GM23338 (cell line): ENCODE results near the gene PIAS1. TPM values are rescaled to one million over a fixed set of nuclear protein-coding genes. Genes with fewer than 3 reads are reported as not detected.

ENCODE experiments used
- ATAC-seq: fragments of 200-7000 bp; cut with Tn5 transposase; 3 replicates; pipeline ENCODE4 v1.9.1; 2020
- DNase-seq: peaks from one replicate; pipeline ENCODE4 v3.0.0-alpha.2; 2015; ENCODE audit warnings: low spot score
- H2AFZ ChIP-seq: fragments of 200-600 bp; sonication (generic); 2 replicates; pipeline ENCODE4 v1.8.0; 2016; ENCODE audit warnings: antibody characterized with exemption, mild to moderate bottlenecking, moderate library complexity
- H3F3A ChIP-seq: fragments of 200-600 bp; sonication (generic); replicated peaks from 2 replicates; pipeline ENCODE4 v1.8.0; 2017; ENCODE audit warnings: antibody characterized with exemption, mixed run types, low read depth
- H3K27ac ChIP-seq: fragments of 200-600 bp; sonication (generic); 2 replicates; pipeline ENCODE4 v1.6.1; 2016; ENCODE audit warnings: low read depth
- H3K27me3 ChIP-seq: fragments of 200-600 bp; sonication (generic); 2 replicates; pipeline ENCODE4 v1.8.0; 2016; ENCODE audit warnings: mild to moderate bottlenecking, mixed run types, moderate library complexity; ENCODE audit not compliant: insufficient read depth
- H3K36me3 ChIP-seq: fragments of 200-600 bp; sonication (generic); 2 replicates; pipeline ENCODE4 v1.8.0; 2016; ENCODE audit warnings: mild to moderate bottlenecking; ENCODE audit not compliant: insufficient read depth
- H3K4me1 ChIP-seq: fragments of 200-600 bp; sonication (generic); 2 replicates; pipeline ENCODE4 v1.8.0; 2016; ENCODE audit warnings: mild to moderate bottlenecking, moderate library complexity; ENCODE audit not compliant: insufficient read depth
- H3K4me2 ChIP-seq: fragments of 200-600 bp; sonication (generic); 2 replicates; pipeline ENCODE4 v1.7.1; 2017; ENCODE audit warnings: mixed run types
- H3K4me3 ChIP-seq: fragments of 200-600 bp; sonication (generic); 2 replicates; pipeline ENCODE4 v1.6.1; 2016; ENCODE audit warnings: mixed run types
- H3K79me2 ChIP-seq: fragments of 200-600 bp; sonication (generic); replicated peaks from 2 replicates; pipeline ENCODE4 v1.8.0; 2017; ENCODE audit warnings: mild to moderate bottlenecking; ENCODE audit not compliant: insufficient read depth
- H3K9me2 ChIP-seq: fragments of 200-600 bp; sonication (generic); 2 replicates; pipeline ENCODE4 v1.8.0; 2017; ENCODE audit not compliant: insufficient read depth
- H4K20me1 ChIP-seq: fragments of 200-600 bp; sonication (generic); replicated peaks from 2 replicates; pipeline ENCODE4 v1.8.0; 2017; ENCODE audit warnings: mild to moderate bottlenecking; ENCODE audit not compliant: insufficient read depth
- H3K27ac Mint-ChIP-seq: 2 replicates; pipeline ENCODE4 v1.8.0; 2020; ENCODE audit warnings: inconsistent platforms, mild to moderate bottlenecking, moderate library complexity, mixed read lengths
- H3K27me3 Mint-ChIP-seq: 3 replicates; pipeline ENCODE4 v1.8.0; 2022; ENCODE audit warnings: low read depth, mild to moderate bottlenecking, moderate library complexity, mixed read lengths, inconsistent platforms; ENCODE audit not compliant: insufficient read depth, poor library complexity
- H3K36me3 Mint-ChIP-seq: 3 replicates; pipeline ENCODE4 v1.8.0; 2021; ENCODE audit warnings: low read depth, mild to moderate bottlenecking, inconsistent platforms, moderate library complexity, mixed read lengths
- H3K4me1 Mint-ChIP-seq: 3 replicates; pipeline ENCODE4 v1.8.0; 2020; ENCODE audit warnings: mild to moderate bottlenecking, inconsistent platforms, mixed read lengths
- H3K4me3 Mint-ChIP-seq: 3 replicates; pipeline ENCODE4 v1.8.0; 2021; ENCODE audit warnings: moderate library complexity, mild to moderate bottlenecking, inconsistent platforms, mixed read lengths
- H3K9me3 Mint-ChIP-seq: 3 replicates; pipeline ENCODE4 v1.8.0; 2020; ENCODE audit warnings: moderate library complexity, mild to moderate bottlenecking, inconsistent platforms, mixed read lengths
- CREB1 ChIP-seq: fragments of 250-450 bp; sonication (Bioruptor Pico); IDR thresholded peaks from 2 replicates; pipeline ENCODE4 v1.5.0; 2020; ENCODE audit warnings: low read depth, mild to moderate bottlenecking, moderate library complexity
- EZH2 ChIP-seq: fragments of 200-600 bp; sonication (generic); IDR thresholded peaks from one replicate; pipeline ENCODE4 v1.8.0; 2017; ENCODE audit warnings: antibody characterized with exemption, mild to moderate bottlenecking, low read depth; ENCODE audit not compliant: unreplicated experiment
- EZH2phosphoT487 ChIP-seq: fragments of 200-600 bp; sonication (generic); IDR thresholded peaks from one replicate; pipeline ENCODE4 v1.8.1; 2018; ENCODE audit warnings: antibody characterized with exemption; ENCODE audit not compliant: unreplicated experiment
- JUNB ChIP-seq: IDR thresholded peaks from one replicate; pipeline ENCODE4 v1.6.1; 2016; ENCODE audit warnings: antibody characterized with exemption; ENCODE audit not compliant: unreplicated experiment
- NANOG ChIP-seq: IDR thresholded peaks from 2 replicates; pipeline ENCODE4 v1.6.1; 2016; ENCODE audit warnings: antibody characterized with exemption, borderline replicate concordance
- POLR2AphosphoS5 ChIP-seq: IDR thresholded peaks from 2 replicates; pipeline ENCODE4 v1.6.1; 2016; ENCODE audit warnings: antibody characterized with exemption, low read depth
- STAT1 ChIP-seq: IDR thresholded peaks from one replicate; pipeline ENCODE4 v1.6.1; 2016; ENCODE audit warnings: antibody characterized with exemption; ENCODE audit not compliant: unreplicated experiment
- ZNF114 ChIP-seq: fragments of 250-450 bp; sonication (Bioruptor Pico); IDR thresholded peaks from 2 replicates; pipeline ENCODE4 v1.5.0; 2020; ENCODE audit warnings: mild to moderate bottlenecking, moderate library complexity
- ZNF331 ChIP-seq: fragments of 250-450 bp; sonication (Bioruptor Pico); IDR thresholded peaks from 2 replicates; pipeline ENCODE4 v1.5.0; 2020; ENCODE audit warnings: low read depth, mild to moderate bottlenecking, moderate library complexity
- polyA plus RNA-seq: library from polyadenylated mRNA; unstranded; fragments of >200 nt; fragmentation: Nextera tagmentation; extraction: Ambion mirVana; gene quantifications from 2 replicates; pipeline ENCODE4 v1.2.1, GENCODE V29; 2016
- total RNA-seq: library from RNA; depleted of rRNA; stranded (reverse); fragments of >200 nt; shearing (Covaris generic); gene quantifications from 2 replicates; pipeline ENCODE4 v1.2.3, GENCODE V29; 2014
- TF ChIP-seq, protein P1 (sequence below): IDR thresholded peaks from one replicate; pipeline ENCODE4 v1.6.1; 2018; ENCODE audit warnings: antibody characterized with exemption; ENCODE audit not compliant: unreplicated experiment
- TF ChIP-seq, protein P2 (sequence below): IDR thresholded peaks from 2 replicates; pipeline ENCODE4 v1.6.1; 2016; ENCODE audit warnings: antibody characterized with exemption
- TF ChIP-seq, protein P3 (sequence below): fragments of 250-450 bp; sonication (Bioruptor Pico); IDR thresholded peaks from 2 replicates; pipeline ENCODE4 v1.5.0; 2020; ENCODE audit warnings: mild to moderate bottlenecking, moderate library complexity
- TF ChIP-seq, protein P4 (sequence below), 2 experiments: fragments of 200-600 bp in 1 of 2; sonication (generic) in 1 of 2; conservative IDR thresholded peaks; 2 replicates each; pipeline versions ENCODE4 v1.5.1 to v1.6.1; 2016 to 2017; ENCODE audit warnings: antibody characterized with exemption in 2 of 2, low read depth in 2 of 2, mild to moderate bottlenecking in 2 of 2, moderate library complexity in 1 of 2

The PIAS1 gene
- total and polyA plus RNA-seq, 2 experiments from 2014 or later: 30.7 to 32.1 TPM

DNA sequence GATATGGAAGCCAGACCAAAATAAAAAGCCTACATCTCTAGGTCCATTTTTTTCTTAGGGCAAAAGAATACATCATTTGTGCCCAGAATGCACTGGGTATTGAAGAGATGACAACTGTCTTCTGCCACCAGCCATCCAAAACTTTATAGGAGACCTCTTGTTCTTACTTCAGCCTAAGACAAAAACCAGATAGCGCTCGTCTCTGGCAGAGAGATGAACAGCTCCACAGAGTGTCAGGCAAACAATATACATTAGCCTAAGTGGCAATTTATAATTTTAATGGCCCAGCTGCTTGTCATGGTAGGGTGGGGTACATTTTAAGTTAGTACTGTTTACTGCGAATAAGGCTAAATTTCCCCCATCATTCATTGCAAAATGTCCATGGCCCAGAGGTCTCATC lies 38.9 kb upstream of the PIAS1 start:
- H2AFZ ChIP-seq: no peak overlapping the region
- no peak for ATAC-seq
- no peak overlapping the region for H3K4me3 ChIP-seq
- no peak for DNase-seq
- no peaks in the 10 kb centered on the region for H3K36me3 Mint-ChIP-seq
- H3K27me3 Mint-ChIP-seq: peaks cover 14% of the 10 kb centered on the region
- no peaks in the 10 kb centered on the region for H3K36me3 ChIP-seq
- H3K27me3 ChIP-seq: no peaks in the 10 kb centered on the region
- H3K79me2 ChIP-seq: no peaks in the 10 kb centered on the region
- no peak overlapping the region for H3K4me2 ChIP-seq
- peaks cover 7% of the 10 kb centered on the region; the same call in 2 of the 3 replicates for H3K4me1 Mint-ChIP-seq
- H3K9me2 ChIP-seq: 0 out of 2 replicates have a peak, but pooled peaks cover 11% of the 10 kb centered on the region
- H3K9me3 Mint-ChIP-seq: no peaks in the 10 kb centered on the region; the same call in 2 of the 3 replicates
- H3F3A ChIP-seq: no peaks in the 10 kb centered on the region
- H3K27ac ChIP-seq: no peak overlapping the region
- TF ChIP-seq, protein P1, sequence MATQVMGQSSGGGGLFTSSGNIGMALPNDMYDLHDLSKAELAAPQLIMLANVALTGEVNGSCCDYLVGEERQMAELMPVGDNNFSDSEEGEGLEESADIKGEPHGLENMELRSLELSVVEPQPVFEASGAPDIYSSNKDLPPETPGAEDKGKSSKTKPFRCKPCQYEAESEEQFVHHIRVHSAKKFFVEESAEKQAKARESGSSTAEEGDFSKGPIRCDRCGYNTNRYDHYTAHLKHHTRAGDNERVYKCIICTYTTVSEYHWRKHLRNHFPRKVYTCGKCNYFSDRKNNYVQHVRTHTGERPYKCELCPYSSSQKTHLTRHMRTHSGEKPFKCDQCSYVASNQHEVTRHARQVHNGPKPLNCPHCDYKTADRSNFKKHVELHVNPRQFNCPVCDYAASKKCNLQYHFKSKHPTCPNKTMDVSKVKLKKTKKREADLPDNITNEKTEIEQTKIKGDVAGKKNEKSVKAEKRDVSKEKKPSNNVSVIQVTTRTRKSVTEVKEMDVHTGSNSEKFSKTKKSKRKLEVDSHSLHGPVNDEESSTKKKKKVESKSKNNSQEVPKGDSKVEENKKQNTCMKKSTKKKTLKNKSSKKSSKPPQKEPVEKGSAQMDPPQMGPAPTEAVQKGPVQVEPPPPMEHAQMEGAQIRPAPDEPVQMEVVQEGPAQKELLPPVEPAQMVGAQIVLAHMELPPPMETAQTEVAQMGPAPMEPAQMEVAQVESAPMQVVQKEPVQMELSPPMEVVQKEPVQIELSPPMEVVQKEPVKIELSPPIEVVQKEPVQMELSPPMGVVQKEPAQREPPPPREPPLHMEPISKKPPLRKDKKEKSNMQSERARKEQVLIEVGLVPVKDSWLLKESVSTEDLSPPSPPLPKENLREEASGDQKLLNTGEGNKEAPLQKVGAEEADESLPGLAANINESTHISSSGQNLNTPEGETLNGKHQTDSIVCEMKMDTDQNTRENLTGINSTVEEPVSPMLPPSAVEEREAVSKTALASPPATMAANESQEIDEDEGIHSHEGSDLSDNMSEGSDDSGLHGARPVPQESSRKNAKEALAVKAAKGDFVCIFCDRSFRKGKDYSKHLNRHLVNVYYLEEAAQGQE: no peak
- TF ChIP-seq NANOG: no peak
- TF ChIP-seq POLR2AphosphoS5: no peak
- TF ChIP-seq, protein P2, sequence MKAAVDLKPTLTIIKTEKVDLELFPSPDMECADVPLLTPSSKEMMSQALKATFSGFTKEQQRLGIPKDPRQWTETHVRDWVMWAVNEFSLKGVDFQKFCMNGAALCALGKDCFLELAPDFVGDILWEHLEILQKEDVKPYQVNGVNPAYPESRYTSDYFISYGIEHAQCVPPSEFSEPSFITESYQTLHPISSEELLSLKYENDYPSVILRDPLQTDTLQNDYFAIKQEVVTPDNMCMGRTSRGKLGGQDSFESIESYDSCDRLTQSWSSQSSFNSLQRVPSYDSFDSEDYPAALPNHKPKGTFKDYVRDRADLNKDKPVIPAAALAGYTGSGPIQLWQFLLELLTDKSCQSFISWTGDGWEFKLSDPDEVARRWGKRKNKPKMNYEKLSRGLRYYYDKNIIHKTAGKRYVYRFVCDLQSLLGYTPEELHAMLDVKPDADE: no peak
- TF ChIP-seq, protein P3, sequence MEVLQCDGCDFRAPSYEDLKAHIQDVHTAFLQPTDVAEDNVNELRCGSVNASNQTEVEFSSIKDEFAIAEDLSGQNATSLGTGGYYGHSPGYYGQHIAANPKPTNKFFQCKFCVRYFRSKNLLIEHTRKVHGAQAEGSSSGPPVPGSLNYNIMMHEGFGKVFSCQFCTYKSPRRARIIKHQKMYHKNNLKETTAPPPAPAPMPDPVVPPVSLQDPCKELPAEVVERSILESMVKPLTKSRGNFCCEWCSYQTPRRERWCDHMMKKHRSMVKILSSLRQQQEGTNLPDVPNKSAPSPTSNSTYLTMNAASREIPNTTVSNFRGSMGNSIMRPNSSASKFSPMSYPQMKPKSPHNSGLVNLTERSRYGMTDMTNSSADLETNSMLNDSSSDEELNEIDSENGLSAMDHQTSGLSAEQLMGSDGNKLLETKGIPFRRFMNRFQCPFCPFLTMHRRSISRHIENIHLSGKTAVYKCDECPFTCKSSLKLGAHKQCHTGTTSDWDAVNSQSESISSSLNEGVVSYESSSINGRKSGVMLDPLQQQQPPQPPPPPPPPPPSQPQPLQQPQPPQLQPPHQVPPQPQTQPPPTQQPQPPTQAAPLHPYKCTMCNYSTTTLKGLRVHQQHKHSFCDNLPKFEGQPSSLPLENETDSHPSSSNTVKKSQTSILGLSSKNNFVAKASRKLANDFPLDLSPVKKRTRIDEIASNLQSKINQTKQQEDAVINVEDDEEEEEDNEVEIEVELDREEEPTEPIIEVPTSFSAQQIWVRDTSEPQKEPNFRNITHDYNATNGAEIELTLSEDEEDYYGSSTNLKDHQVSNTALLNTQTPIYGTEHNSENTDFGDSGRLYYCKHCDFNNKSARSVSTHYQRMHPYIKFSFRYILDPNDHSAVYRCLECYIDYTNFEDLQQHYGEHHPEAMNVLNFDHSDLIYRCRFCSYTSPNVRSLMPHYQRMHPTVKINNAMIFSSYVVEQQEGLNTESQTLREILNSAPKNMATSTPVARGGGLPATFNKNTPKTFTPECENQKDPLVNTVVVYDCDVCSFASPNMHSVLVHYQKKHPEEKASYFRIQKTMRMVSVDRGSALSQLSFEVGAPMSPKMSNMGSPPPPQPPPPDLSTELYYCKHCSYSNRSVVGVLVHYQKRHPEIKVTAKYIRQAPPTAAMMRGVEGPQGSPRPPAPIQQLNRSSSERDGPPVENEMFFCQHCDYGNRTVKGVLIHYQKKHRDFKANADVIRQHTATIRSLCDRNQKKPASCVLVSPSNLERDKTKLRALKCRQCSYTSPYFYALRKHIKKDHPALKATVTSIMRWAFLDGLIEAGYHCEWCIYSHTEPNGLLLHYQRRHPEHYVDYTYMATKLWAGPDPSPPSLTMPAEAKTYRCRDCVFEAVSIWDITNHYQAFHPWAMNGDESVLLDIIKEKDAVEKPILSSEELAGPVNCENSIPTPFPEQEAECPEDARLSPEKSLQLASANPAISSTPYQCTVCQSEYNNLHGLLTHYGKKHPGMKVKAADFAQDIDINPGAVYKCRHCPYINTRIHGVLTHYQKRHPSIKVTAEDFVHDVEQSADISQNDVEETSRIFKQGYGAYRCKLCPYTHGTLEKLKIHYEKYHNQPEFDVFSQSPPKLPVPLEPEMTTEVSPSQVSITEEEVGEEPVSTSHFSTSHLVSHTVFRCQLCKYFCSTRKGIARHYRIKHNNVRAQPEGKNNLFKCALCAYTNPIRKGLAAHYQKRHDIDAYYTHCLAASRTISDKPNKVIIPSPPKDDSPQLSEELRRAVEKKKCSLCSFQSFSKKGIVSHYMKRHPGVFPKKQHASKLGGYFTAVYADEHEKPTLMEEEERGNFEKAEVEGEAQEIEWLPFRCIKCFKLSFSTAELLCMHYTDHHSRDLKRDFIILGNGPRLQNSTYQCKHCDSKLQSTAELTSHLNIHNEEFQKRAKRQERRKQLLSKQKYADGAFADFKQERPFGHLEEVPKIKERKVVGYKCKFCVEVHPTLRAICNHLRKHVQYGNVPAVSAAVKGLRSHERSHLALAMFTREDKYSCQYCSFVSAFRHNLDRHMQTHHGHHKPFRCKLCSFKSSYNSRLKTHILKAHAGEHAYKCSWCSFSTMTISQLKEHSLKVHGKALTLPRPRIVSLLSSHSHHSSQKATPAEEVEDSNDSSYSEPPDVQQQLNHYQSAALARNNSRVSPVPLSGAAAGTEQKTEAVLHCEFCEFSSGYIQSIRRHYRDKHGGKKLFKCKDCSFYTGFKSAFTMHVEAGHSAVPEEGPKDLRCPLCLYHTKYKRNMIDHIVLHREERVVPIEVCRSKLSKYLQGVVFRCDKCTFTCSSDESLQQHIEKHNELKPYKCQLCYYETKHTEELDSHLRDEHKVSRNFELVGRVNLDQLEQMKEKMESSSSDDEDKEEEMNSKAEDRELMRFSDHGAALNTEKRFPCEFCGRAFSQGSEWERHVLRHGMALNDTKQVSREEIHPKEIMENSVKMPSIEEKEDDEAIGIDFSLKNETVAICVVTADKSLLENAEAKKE (CRISPR knock-in tag): no peak
- TF ChIP-seq JUNB: no peak
- TF ChIP-seq ZNF331 (CRISPR knock-in tag): no peak
- TF ChIP-seq EZH2: no peak
- no peak for TF ChIP-seq EZH2phosphoT487
- no peak for TF ChIP-seq ZNF114 (CRISPR knock-in tag)
- no peak for TF ChIP-seq CREB1 (CRISPR knock-in tag)
- TF ChIP-seq STAT1: no peak
- TF ChIP-seq, protein P4, sequence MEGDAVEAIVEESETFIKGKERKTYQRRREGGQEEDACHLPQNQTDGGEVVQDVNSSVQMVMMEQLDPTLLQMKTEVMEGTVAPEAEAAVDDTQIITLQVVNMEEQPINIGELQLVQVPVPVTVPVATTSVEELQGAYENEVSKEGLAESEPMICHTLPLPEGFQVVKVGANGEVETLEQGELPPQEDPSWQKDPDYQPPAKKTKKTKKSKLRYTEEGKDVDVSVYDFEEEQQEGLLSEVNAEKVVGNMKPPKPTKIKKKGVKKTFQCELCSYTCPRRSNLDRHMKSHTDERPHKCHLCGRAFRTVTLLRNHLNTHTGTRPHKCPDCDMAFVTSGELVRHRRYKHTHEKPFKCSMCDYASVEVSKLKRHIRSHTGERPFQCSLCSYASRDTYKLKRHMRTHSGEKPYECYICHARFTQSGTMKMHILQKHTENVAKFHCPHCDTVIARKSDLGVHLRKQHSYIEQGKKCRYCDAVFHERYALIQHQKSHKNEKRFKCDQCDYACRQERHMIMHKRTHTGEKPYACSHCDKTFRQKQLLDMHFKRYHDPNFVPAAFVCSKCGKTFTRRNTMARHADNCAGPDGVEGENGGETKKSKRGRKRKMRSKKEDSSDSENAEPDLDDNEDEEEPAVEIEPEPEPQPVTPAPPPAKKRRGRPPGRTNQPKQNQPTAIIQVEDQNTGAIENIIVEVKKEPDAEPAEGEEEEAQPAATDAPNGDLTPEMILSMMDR (conservative IDR thresholded peaks at IDR 0.05; ENCODE audit: low read depth in 2 of 2): no peak
- H4K20me1 ChIP-seq: no peaks in the 10 kb centered on the region
- H3K4me3 Mint-ChIP-seq: no peak overlapping the region
- H3K27ac Mint-ChIP-seq: no peak overlapping the region
- peaks cover 8% of the 10 kb centered on the region for H3K4me1 ChIP-seq
